ENCODE measurements around the gene SEMA3E. TPM values are rescaled to one million over a fixed set of nuclear protein-coding genes. Genes with fewer than 3 reads are reported as not detected.

Gene SEMA3E
- total and polyA plus RNA-seq, 10 of the 15 experiments (the other 5 are each of a cell fraction or from before 2014, with no cell fraction given): 0.08 to 2.0 (median 0.82) TPM

DNA sequence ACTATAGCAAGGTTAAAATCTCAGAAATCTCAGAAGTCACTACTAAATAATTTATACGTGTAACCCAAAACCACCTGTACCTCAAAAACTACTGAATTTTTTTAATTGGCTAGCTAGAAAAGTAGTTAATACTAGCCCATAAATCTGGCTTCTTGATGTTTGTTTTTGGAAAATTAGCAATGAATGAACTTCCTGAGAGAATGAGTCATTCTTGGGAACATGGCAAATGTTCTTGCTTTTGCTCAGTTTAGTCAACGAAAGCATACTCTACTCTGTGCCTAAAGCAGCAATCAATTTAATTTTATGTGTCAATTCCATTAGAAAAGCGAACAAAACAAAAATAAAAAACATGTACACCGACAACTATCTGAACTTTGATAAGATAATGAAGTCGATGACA lies 69.2 kb downstream of the SEMA3E start:
- BruUV-seq (replicated peaks): no TSS peak
- ATAC-seq (no peak), DNase-seq (ENCODE audit: low read depth, low spot score) (no peak)

GRCh38 chr7:83575436-83575835 lies 73.5 kb downstream of the SEMA3E start:
- H3K27ac ChIP-seq (ENCODE audit: control insufficient read depth, insufficient read depth): no peak overlapping the region
- no peak overlapping the region for H2AFZ ChIP-seq (ENCODE audit: control insufficient read depth, low read depth, low read length)
- POLR2A ChIA-PET: no interaction called here
- H3K4me1 ChIP-seq (ENCODE audit: control insufficient read depth, insufficient read depth, low read length): no peaks in the 10 kb centered on the region
- H3K9ac ChIP-seq (ENCODE audit: control insufficient read depth, insufficient read depth, low read length): no peak overlapping the region
- H3K79me2 ChIP-seq (ENCODE audit: control insufficient read depth, insufficient read depth, low read length): no peaks in the 10 kb centered on the region
- no peaks in the 10 kb centered on the region for H3K36me3 ChIP-seq (ENCODE audit: control insufficient read depth in 2 of 2, insufficient read depth in 2 of 2, low read length in 1 of 2)
- FAIRE-seq (no peak), DNase-seq (ENCODE audit: low read depth, low spot score) (no peak), ATAC-seq (no peak)
- RAD21 ChIA-PET (ENCODE audit: unreplicated experiment): no interaction called here
- H3K27me3 ChIP-seq (replicated peaks in 1 of 2; ENCODE audit: control insufficient read depth in 2 of 2, insufficient read depth in 2 of 2, low read length in 1 of 2): no peaks in the 10 kb centered on the region
- no peak overlapping the region for H3K4me3 ChIP-seq
- intact Hi-C loops (cut with micrococcal nuclease; ENCODE audit: unreplicated experiment) (no loop called here), in situ Hi-C loops (cut with MboI) (no loop called here)
- SMC1A ChIA-PET (ENCODE audit: uncharacterized antibody, unreplicated experiment): interaction anchor here (0.7 to 0.9 kb wide), 2 partner anchors 41 to 398 kb away, joined by 3 read pairs; no protein-coding TSS in a partner anchor
- H4K20me1 ChIP-seq (ENCODE audit: control insufficient read depth, insufficient read depth): no peaks in the 10 kb centered on the region
- CTCF ChIA-PET: no interaction called here
- 11% methylated on average over 3 of the region's 3 CpGs for WGBS (ENCODE audit: insufficient coverage, insufficient replicate concordance, low lambda C conversion rate, missing lambda C conversion rate)
- no peak overlapping the region for H3K4me2 ChIP-seq (ENCODE audit: control insufficient read depth, insufficient read depth)
- H3K9me3 ChIP-seq (replicated peaks; ENCODE audit: control insufficient read depth, insufficient read depth, low read length): no peaks in the 10 kb centered on the region
- no TSS peak for BruUV-seq (replicated peaks)
- TF ChIP-seq NR2F1 (conservative IDR thresholded peaks at IDR 0.05): no peak
- TF ChIP-seq, protein P1, sequence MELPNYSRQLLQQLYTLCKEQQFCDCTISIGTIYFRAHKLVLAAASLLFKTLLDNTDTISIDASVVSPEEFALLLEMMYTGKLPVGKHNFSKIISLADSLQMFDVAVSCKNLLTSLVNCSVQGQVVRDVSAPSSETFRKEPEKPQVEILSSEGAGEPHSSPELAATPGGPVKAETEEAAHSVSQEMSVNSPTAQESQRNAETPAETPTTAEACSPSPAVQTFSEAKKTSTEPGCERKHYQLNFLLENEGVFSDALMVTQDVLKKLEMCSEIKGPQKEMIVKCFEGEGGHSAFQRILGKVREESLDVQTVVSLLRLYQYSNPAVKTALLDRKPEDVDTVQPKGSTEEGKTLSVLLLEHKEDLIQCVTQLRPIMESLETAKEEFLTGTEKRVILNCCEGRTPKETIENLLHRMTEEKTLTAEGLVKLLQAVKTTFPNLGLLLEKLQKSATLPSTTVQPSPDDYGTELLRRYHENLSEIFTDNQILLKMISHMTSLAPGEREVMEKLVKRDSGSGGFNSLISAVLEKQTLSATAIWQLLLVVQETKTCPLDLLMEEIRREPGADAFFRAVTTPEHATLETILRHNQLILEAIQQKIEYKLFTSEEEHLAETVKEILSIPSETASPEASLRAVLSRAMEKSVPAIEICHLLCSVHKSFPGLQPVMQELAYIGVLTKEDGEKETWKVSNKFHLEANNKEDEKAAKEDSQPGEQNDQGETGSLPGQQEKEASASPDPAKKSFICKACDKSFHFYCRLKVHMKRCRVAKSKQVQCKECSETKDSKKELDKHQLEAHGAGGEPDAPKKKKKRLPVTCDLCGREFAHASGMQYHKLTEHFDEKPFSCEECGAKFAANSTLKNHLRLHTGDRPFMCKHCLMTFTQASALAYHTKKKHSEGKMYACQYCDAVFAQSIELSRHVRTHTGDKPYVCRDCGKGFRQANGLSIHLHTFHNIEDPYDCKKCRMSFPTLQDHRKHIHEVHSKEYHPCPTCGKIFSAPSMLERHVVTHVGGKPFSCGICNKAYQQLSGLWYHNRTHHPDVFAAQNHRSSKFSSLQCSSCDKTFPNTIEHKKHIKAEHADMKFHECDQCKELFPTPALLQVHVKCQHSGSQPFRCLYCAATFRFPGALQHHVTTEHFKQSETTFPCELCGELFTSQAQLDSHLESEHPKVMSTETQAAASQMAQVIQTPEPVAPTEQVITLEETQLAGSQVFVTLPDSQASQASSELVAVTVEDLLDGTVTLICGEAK (IDR thresholded peaks at IDR 0.05; ENCODE audit: borderline replicate concordance): no peak
- TF ChIP-seq, protein P2, sequence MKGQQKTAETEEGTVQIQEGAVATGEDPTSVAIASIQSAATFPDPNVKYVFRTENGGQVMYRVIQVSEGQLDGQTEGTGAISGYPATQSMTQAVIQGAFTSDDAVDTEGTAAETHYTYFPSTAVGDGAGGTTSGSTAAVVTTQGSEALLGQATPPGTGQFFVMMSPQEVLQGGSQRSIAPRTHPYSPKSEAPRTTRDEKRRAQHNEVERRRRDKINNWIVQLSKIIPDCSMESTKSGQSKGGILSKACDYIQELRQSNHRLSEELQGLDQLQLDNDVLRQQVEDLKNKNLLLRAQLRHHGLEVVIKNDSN (IDR thresholded peaks at IDR 0.05; ENCODE audit: borderline replicate concordance, extremely low read length, insufficient read depth, low read depth, low read length): no peak
- TF ChIP-seq BRCA1 (IDR thresholded peaks at IDR 0.05; ENCODE audit: low read depth, low read length): no peak
- no peak for TF ChIP-seq HDAC6 (IDR thresholded peaks at IDR 0.05; ENCODE audit: unreplicated experiment)
- no peak for TF ChIP-seq IRF5 (IDR thresholded peaks at IDR 0.05; ENCODE audit: borderline replicate concordance)

More for the DNA sequence above, 69.2 kb downstream of the SEMA3E start:
- no peak overlapping the region for H3K4me2 ChIP-seq (ENCODE audit: control insufficient read depth, insufficient read depth)
- POLR2A ChIA-PET: no interaction called here
- H4K20me1 ChIP-seq (ENCODE audit: control insufficient read depth, insufficient read depth): no peaks in the 10 kb centered on the region
- H3K4me1 ChIP-seq (ENCODE audit: control insufficient read depth, insufficient read depth, low read length): no peaks in the 10 kb centered on the region
- H2AFZ ChIP-seq (ENCODE audit: control insufficient read depth, low read depth, low read length): no peak overlapping the region
- H3K4me3 ChIP-seq: no peak overlapping the region
- SMC1A ChIA-PET (ENCODE audit: uncharacterized antibody, unreplicated experiment): no interaction called here
- H3K9ac ChIP-seq (ENCODE audit: control insufficient read depth, insufficient read depth, low read length): no peak overlapping the region
- RAD21 ChIA-PET (ENCODE audit: unreplicated experiment): no interaction called here
- no peaks in the 10 kb centered on the region for H3K79me2 ChIP-seq (ENCODE audit: control insufficient read depth, insufficient read depth, low read length)
- H3K27ac ChIP-seq (ENCODE audit: control insufficient read depth, insufficient read depth): no peak overlapping the region
- 24% methylated on average over 5 of the region's 5 CpGs for WGBS (ENCODE audit: insufficient coverage, insufficient replicate concordance, low lambda C conversion rate, missing lambda C conversion rate)
- no peaks in the 10 kb centered on the region for H3K36me3 ChIP-seq (ENCODE audit: control insufficient read depth in 2 of 2, insufficient read depth in 2 of 2, low read length in 1 of 2)
- TF ChIP-seq ZNF217 (IDR thresholded peaks at IDR 0.05) (no peak), ETV6 (conservative IDR thresholded peaks at IDR 0.05 in 1 of 2, IDR thresholded peaks at IDR 0.05 in 1 of 2; ENCODE audit: borderline replicate concordance in 1 of 2, low read depth in 1 of 2) (no peak), CREB1 (IDR thresholded peaks at IDR 0.05; ENCODE audit: low read depth) (no peak)
- CTCF ChIA-PET: no interaction called here
- intact Hi-C loops (cut with micrococcal nuclease; ENCODE audit: unreplicated experiment): no loop called here
- no peak for FAIRE-seq
- in situ Hi-C loops (cut with MboI): no loop called here
- no peaks in the 10 kb centered on the region for H3K9me3 ChIP-seq (replicated peaks; ENCODE audit: control insufficient read depth, insufficient read depth, low read length)
- no peaks in the 10 kb centered on the region for H3K27me3 ChIP-seq (replicated peaks in 1 of 2; ENCODE audit: control insufficient read depth in 2 of 2, insufficient read depth in 2 of 2, low read length in 1 of 2)

All from GM12878 (cell line).